ENCODE measurements around the gene THSD1. TPM values are rescaled to one million over a fixed set of nuclear protein-coding genes. Genes with fewer than 3 reads are reported as not detected.

Gene THSD1
- total RNA-seq, 4 donors from 2014 or later = 4.2 to 12.6 (median 6.0) TPM

- TF ChIP-seq CTCF (IDR thresholded peaks at IDR 0.05; ENCODE audit: low read depth) = no peak
These were observed 604 bp downstream of the THSD1 start for GRCh38 chr13:52405369-52405766.

- TF ChIP-seq CTCF (IDR thresholded peaks at IDR 0.05; ENCODE audit: low read depth) = no peak
These were observed 6.3 kb downstream of the THSD1 start for GRCh38 chr13:52399708-52400107.

GRCh38 chr13:52399046-52399445 lies 6.9 kb downstream of the THSD1 start:
- TF ChIP-seq CTCF (IDR thresholded peaks at IDR 0.05; ENCODE audit: low read depth) = no peak

- no peak for TF ChIP-seq CTCF (IDR thresholded peaks at IDR 0.05; ENCODE audit: low read depth)
These were observed 10.3 kb downstream of the THSD1 start for GRCh38 chr13:52395704-52396103.

- no peak for TF ChIP-seq CTCF (IDR thresholded peaks at IDR 0.05; ENCODE audit: low read depth)
These were observed 11.4 kb downstream of the THSD1 start for GRCh38 chr13:52394586-52394985.

GRCh38 chr13:52393572-52394357 lies 12.2 kb downstream of the THSD1 start:
- no peak for TF ChIP-seq CTCF (IDR thresholded peaks at IDR 0.05; ENCODE audit: low read depth)

GRCh38 chr13:52387721-52388120 lies 18.3 kb downstream of the THSD1 start:
- no peak for TF ChIP-seq CTCF (IDR thresholded peaks at IDR 0.05; ENCODE audit: low read depth)

Measured in subcutaneous adipose tissue (tissue), 4 donors.